Vagina (tissue), 2 donors: ENCODE data around the gene SDC3. TPM values are rescaled to one million over a fixed set of nuclear protein-coding genes. Genes with fewer than 3 reads are reported as not detected.

Experiments
- DNase-seq, 2 donors: peaks; one replicate each; pipeline ENCODE4 v3.0.0-alpha.2; 2017; ENCODE audit errors: extremely low spot score in 2 of 2
- H3K27ac ChIP-seq: fragments of 200-600 bp; sonication (generic); one replicate; pipeline ENCODE4 v1.5.1; 2019
- H3K27me3 ChIP-seq: fragments of 200-600 bp; sonication (generic); one replicate; pipeline ENCODE4 v1.5.1; 2019
- H3K36me3 ChIP-seq, 2 donors: fragments of 200-600 bp; sonication (generic); one replicate each; pipeline ENCODE4 v1.5.1; 2017 to 2019
- H3K4me1 ChIP-seq: fragments of 200-600 bp; sonication (generic); one replicate; pipeline ENCODE4 v1.5.1; 2019
- H3K4me3 ChIP-seq, 2 donors: fragments of 200-600 bp; sonication (generic); 1 replicate in 1 of 2; 2 replicates in 1 of 2; pipeline ENCODE4 v1.5.1; 2016 to 2019
- H3K9me3 ChIP-seq: fragments of 200-600 bp; sonication (generic); one replicate; pipeline ENCODE4 v1.5.1; 2019
- CTCF ChIP-seq, 3 experiments: fragments of 450-650 bp in 2 of 3; fragments of 200-600 bp in 1 of 3; sonication (generic) in 1 of 3; IDR thresholded peaks; one replicate each; pipeline ENCODE4 v1.5.1; 2017 to 2019; ENCODE audit warnings: antibody characterized with exemption in 3 of 3, mild to moderate bottlenecking in 2 of 3, moderate library complexity in 2 of 3
- POLR2A ChIP-seq, 2 donors: fragments of 450-650 bp; IDR thresholded peaks; one replicate each; pipeline ENCODE4 v1.6.1; 2017; ENCODE audit warnings: antibody characterized with exemption in 2 of 2, mild to moderate bottlenecking in 2 of 2, moderate library complexity in 2 of 2
- POLR2AphosphoS5 ChIP-seq, 2 donors: sonication (generic); formaldehyde crosslinking; IDR thresholded peaks; one replicate each; pipeline ENCODE4 v1.9.0; 2017; ENCODE audit warnings: antibody characterized with exemption in 2 of 2, mild to moderate bottlenecking in 2 of 2, low read depth in 1 of 2; ENCODE audit not compliant: insufficient read depth in 1 of 2
- intact Hi-C: fragments of 100-400 bp; cut with DNase I; formaldehyde crosslinking; loops from one replicate; pipeline ENCODE4 v1.15.1; 2023
- total RNA-seq: library from RNA; depleted of rRNA; stranded (reverse); fragments of >200 nt; gene quantifications from one replicate; pipeline ENCODE4 v1.2.3, GENCODE V29; 2016

The SDC3 gene
- total RNA-seq, 1 donor from 2014 or later: 20.1 TPM

- H3K27ac ChIP-seq: no peak overlapping the region
- H3K9me3 ChIP-seq: no peaks in the 10 kb centered on the region
- TF ChIP-seq POLR2A (IDR thresholded peaks at IDR 0.05) (no peak), POLR2AphosphoS5 (IDR thresholded peaks at IDR 0.05; ENCODE audit: insufficient read depth in 1 of 2, low read depth in 1 of 2) (no peak), CTCF (IDR thresholded peaks at IDR 0.05) (no peak)
- H3K36me3 ChIP-seq: peaks cover 0 to 24% of the 10 kb centered on the region in 2 donors
- no peak overlapping the region for H3K4me3 ChIP-seq
- H3K4me1 ChIP-seq: peaks cover 15% of the 10 kb centered on the region
- H3K27me3 ChIP-seq: no peaks in the 10 kb centered on the region
- intact Hi-C loops: no loop called here
- DNase-seq: no peak
Measured at GRCh38 chr1:30874176-30874575, 34.4 kb downstream of the SDC3 start.

GRCh38 chr1:30872948-30873263 is 35.7 kb downstream of the SDC3 start:
- Histone ChIP-seq H3K27ac (no peak overlapping the region), H3K9me3 (no peaks in the 10 kb centered on the region), H3K4me1 (peaks cover 14% of the 10 kb centered on the region), H3K36me3 (peaks cover 0 to 24% of the 10 kb centered on the region in 2 donors), H3K4me3 (no peak overlapping the region), H3K27me3 (no peaks in the 10 kb centered on the region)
- TF ChIP-seq POLR2AphosphoS5 (IDR thresholded peaks at IDR 0.05; ENCODE audit: insufficient read depth in 1 of 2, low read depth in 1 of 2): no peak
- no peak for TF ChIP-seq CTCF (IDR thresholded peaks at IDR 0.05)
- TF ChIP-seq POLR2A (IDR thresholded peaks at IDR 0.05): no peak
- no peak for DNase-seq
- intact Hi-C loops: no loop called here

- intact Hi-C loops: no loop called here
- Histone ChIP-seq H3K27ac (no peak overlapping the region), H3K4me1 (peaks cover 8% of the 10 kb centered on the region), H3K36me3 (peaks cover 0 to 24% of the 10 kb centered on the region in 2 donors), H3K9me3 (no peaks in the 10 kb centered on the region), H3K4me3 (no peak overlapping the region), H3K27me3 (no peaks in the 10 kb centered on the region)
- no peak for TF ChIP-seq POLR2AphosphoS5 (IDR thresholded peaks at IDR 0.05; ENCODE audit: insufficient read depth in 1 of 2, low read depth in 1 of 2)
- TF ChIP-seq CTCF (IDR thresholded peaks at IDR 0.05): no peak
- no peak for TF ChIP-seq POLR2A (IDR thresholded peaks at IDR 0.05)
- no peak for DNase-seq
Measured at GRCh38 chr1:30872033-30872947, 36.3 kb downstream of the SDC3 start.

- Histone ChIP-seq H3K4me3 (no peak overlapping the region), H3K27ac (no peak overlapping the region), H3K27me3 (no peaks in the 10 kb centered on the region), H3K4me1 (no peaks in the 10 kb centered on the region), H3K36me3 (peaks cover 0 to 24% of the 10 kb centered on the region in 2 donors), H3K9me3 (no peaks in the 10 kb centered on the region)
- no peak for DNase-seq
- intact Hi-C loops: no loop called here
- TF ChIP-seq CTCF (IDR thresholded peaks at IDR 0.05): no peak
- no peak for TF ChIP-seq POLR2AphosphoS5 (IDR thresholded peaks at IDR 0.05; ENCODE audit: insufficient read depth in 1 of 2, low read depth in 1 of 2)
- TF ChIP-seq POLR2A (IDR thresholded peaks at IDR 0.05): no peak
Measured at GRCh38 chr1:30871276-30871871, 37.2 kb downstream of the SDC3 start.

GRCh38 chr1:30870656-30871055 is 37.9 kb downstream of the SDC3 start:
- H3K4me1 ChIP-seq: no peaks in the 10 kb centered on the region
- H3K36me3 ChIP-seq: peaks cover 0 to 24% of the 10 kb centered on the region in 2 donors

More at GRCh38 chr1:30870656-30871055, 37.9 kb downstream of the SDC3 start:
- no peak overlapping the region for H3K4me3 ChIP-seq
- no peak for TF ChIP-seq POLR2AphosphoS5 (IDR thresholded peaks at IDR 0.05; ENCODE audit: insufficient read depth in 1 of 2, low read depth in 1 of 2)
- no peak for TF ChIP-seq POLR2A (IDR thresholded peaks at IDR 0.05)
- TF ChIP-seq CTCF (IDR thresholded peaks at IDR 0.05): no peak
- H3K27me3 ChIP-seq: no peaks in the 10 kb centered on the region
- H3K9me3 ChIP-seq: no peaks in the 10 kb centered on the region
- DNase-seq: no peak
- intact Hi-C loops: no loop called here
- H3K27ac ChIP-seq: no peak overlapping the region
